Upper lobe of right lung (tissue), 1 donor: ENCODE data around the gene MBD3. TPM values are rescaled to one million over a fixed set of nuclear protein-coding genes. Genes with fewer than 3 reads are reported as not detected.
A peak's percentile ranks its signal among the peaks of the same experiment; 100 is the strongest.

Source experiments
- ATAC-seq: fragments of 200-7000 bp; cut with Tn5 transposase; one replicate; pipeline ENCODE4 v1.9.1; 2020; ENCODE audit warnings: mild to moderate bottlenecking, moderate library complexity
- DNase-seq: peaks from one replicate; pipeline ENCODE4 v3.0.0-alpha.2; 2020
- H3K27ac ChIP-seq: fragments of 200-600 bp; one replicate; pipeline ENCODE4 v1.8.0; 2022
- H3K27me3 ChIP-seq: fragments of 200-600 bp; one replicate; pipeline ENCODE4 v1.8.0; 2022; ENCODE audit warnings: mild to moderate bottlenecking
- H3K36me3 ChIP-seq: fragments of 200-600 bp; one replicate; pipeline ENCODE4 v1.8.0; 2022
- H3K4me1 ChIP-seq: fragments of 200-600 bp; one replicate; pipeline ENCODE4 v1.8.0; 2022
- H3K4me3 ChIP-seq: fragments of 200-600 bp; one replicate; pipeline ENCODE4 v1.8.0; 2022; ENCODE audit warnings: mild to moderate bottlenecking
- H3K9me3 ChIP-seq: fragments of 200-600 bp; one replicate; pipeline ENCODE4 v1.8.0; 2022
- CTCF ChIP-seq: fragments of 200-600 bp; IDR thresholded peaks from one replicate; pipeline ENCODE4 v1.8.0; 2022; ENCODE audit warnings: antibody characterized with exemption
- intact Hi-C: fragments of 100-400 bp; cut with DNase I; formaldehyde crosslinking; loops from one replicate; pipeline ENCODE4 v1.11.0; 2022
- total RNA-seq: library from RNA; stranded (reverse); fragmentation: NEBNext Ultra II Directional; extraction: Animal tissue kit (Norgen Biotek cat#: 25700); gene quantifications from one replicate; pipeline ENCODE4 v1.2.1, GENCODE V29; 2021
- donor health status: DM: no; HTN: yes; CAD: no; lungs with severe emphysema.

MBD3 gene
- total RNA-seq, 1 donor from 2014 or later: 78.7 TPM

DNA sequence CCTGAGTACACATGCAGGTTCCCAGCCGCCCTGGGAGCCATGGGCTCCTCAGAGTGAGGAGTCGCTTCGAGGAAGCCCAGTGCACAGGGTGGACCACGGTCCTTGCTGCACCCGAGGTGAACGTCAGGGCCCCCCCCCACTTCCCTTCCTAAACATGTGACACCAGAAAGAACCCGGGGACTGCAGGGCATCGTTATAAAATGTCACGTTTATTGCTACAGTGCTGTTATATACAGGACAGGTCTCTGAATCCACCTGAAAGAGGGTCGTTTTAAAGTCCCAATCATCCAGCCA lies 16.4 kb upstream of the MBD3 start:
- no peak overlapping the region for H3K4me3 ChIP-seq
- no peak for ATAC-seq
- no peak overlapping the region for H3K27ac ChIP-seq

GRCh38 chr19:1608359-1609102 lies 15.9 kb upstream of the MBD3 start:
- Histone ChIP-seq H3K36me3 (peaks cover 13% of the 10 kb centered on the region), H3K27ac (peak overlapping the region; percentile 24), H3K9me3 (no peaks in the 10 kb centered on the region), H3K4me3 (no peak overlapping the region), H3K27me3 (no peaks in the 10 kb centered on the region), H3K4me1 (peaks cover 19% of the 10 kb centered on the region)
- intact Hi-C loops: no loop called here
- TF ChIP-seq CTCF: no peak
- no peak for DNase-seq
- ATAC-seq: no peak

More for the DNA sequence above, 16.4 kb upstream of the MBD3 start:
- no peaks in the 10 kb centered on the region for H3K9me3 ChIP-seq
- H3K27me3 ChIP-seq: no peaks in the 10 kb centered on the region
- no peak for DNase-seq
- H3K4me1 ChIP-seq: peaks cover 14% of the 10 kb centered on the region
- intact Hi-C loops: no loop called here
- peaks cover 13% of the 10 kb centered on the region for H3K36me3 ChIP-seq
- TF ChIP-seq CTCF: no peak

DNA sequence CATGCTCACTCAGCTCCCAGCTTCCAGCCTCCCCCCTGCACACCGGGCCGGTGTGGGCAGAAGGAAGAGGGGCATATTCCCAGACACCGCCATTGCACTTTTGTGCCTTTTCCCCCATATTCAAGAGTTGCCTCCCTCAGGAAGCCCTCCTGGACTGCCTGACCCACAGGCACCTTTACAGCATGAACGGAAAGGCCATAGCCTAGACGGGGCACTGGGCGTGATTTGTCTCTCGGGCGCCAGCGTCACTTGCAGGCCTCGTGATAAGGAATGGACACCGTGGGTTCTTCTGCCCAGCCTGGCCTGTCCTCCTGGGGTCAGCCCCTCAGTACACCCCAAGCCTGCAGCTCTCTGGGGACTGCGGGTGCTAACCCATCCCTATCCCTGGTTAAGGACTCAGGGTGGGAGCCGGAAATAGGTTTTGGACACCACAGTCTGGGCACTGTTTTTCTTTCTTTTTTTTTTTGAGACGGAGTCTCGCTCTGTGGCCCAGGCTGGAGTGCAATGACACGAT lies 13.5 kb upstream of the MBD3 start:
- ATAC-seq (peak; percentile 13), DNase-seq (no peak)

DNA sequence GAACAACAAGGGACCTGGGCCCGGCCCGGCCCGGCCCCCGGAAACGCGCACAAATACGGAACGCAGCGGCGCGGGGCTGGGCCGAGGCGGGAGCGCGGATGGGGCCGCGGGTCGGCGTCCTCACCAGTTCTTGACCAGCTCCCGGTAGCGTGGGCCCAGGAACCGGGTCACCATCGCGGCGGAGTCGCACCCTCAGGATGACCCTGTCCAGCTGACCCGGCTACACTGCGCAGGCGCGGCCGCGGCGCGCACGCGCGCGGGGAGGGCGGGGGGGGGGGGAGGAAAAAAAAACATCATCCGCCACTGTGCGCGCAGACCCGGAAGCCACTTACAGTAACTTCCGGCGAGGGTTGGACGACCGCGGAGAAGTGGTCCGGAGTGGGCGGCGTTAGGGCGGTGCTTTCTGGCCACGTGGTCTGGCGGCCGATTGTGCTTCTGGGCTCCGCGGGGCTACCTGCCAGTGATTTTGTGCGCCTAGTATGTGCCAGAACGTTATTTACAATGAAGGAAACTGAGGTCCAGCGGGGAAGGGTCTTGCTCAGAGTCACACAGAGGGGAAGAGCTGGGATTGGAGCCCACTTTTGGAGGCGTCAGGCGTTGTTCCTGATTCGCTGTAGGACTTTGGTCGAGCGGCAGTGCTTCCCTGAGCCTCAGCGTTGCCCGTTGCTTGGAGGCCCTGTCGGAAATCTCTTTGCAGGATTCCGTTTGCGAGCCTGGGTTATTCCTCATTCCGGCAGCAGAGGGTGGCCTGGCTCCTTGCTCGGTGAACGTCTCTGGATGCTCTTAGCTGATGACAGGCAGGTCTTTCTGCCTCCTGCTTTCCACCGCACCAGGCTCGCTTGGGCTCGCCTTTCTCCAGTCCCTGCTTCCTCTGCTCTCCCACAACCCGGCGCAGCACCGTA lies 12.8 kb upstream of the MBD3 start, which contains the start of gene UQCR11:
Gene UQCR11, minus strand, starts transcription at position 227 of the 902 bp plus-strand sequence. Its CDS starts 53 bp downstream, at position 174.
- DNase-seq (peak; percentile 97), ATAC-seq (peak; percentile 92)
- Histone ChIP-seq H3K27ac (peak within 1 kb of the TSS; percentile 92), H3K4me3 (peak within 1 kb of the TSS; percentile 97), H3K9me3 (no peaks in the 10 kb centered on the region), H3K36me3 (no peaks in the 10 kb centered on the region), H3K27me3 (no peaks in the 10 kb centered on the region), H3K4me1 (peaks cover 32% of the 10 kb centered on the region)
- TF ChIP-seq CTCF: peak; percentile 56
- intact Hi-C loops: no loop called here

More for the DNA sequence above, 13.5 kb upstream of the MBD3 start:
- H3K36me3 ChIP-seq: peaks cover 3% of the 10 kb centered on the region
- no peak for TF ChIP-seq CTCF
- no peaks in the 10 kb centered on the region for H3K27me3 ChIP-seq
- no peaks in the 10 kb centered on the region for H3K9me3 ChIP-seq
- intact Hi-C loops: no loop called here
- peak overlapping the region; percentile 92 for H3K27ac ChIP-seq
- peaks cover 32% of the 10 kb centered on the region for H3K4me1 ChIP-seq
- H3K4me3 ChIP-seq: peak overlapping the region; percentile 97

DNA sequence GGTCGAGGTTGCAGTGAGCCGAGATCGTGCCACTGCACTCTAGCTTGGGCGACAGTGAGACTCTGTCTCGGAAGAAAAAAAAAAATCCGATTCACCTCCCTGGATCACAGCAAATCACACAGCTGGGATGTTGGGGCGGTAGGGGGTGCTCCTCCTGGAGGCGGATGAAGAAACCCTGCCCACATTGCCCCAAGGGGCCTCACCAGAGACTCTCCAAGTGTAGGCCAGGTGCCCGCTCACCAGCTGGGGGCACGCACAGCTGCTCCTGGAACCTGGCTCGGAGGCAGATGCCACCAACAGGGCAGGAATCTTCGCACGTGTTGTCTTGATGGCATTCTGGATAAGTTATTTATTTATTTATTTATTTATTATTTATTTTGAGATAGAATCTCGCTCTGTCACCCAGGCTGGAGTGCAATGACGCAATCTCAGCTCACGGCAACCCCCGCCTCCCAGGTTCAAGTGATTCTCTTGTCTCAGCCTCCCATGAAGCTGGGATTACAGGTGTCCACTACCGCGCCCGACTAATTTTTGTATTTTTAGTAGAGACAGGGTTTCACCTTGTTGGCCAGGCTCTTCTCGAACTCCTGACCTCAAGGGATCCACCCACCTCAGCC lies 9.5 kb upstream of the MBD3 start:
- TF ChIP-seq CTCF: no peak
- Histone ChIP-seq H3K36me3 (peaks cover 24% of the 10 kb centered on the region), H3K9me3 (no peaks in the 10 kb centered on the region), H3K4me1 (peaks cover 32% of the 10 kb centered on the region), H3K27ac (no peak overlapping the region), H3K4me3 (no peak overlapping the region), H3K27me3 (no peaks in the 10 kb centered on the region)
- intact Hi-C loops: no loop called here
- no peak for DNase-seq
- no peak for ATAC-seq
